Measurements from ENCODE around the gene DEFB112. TPM values are rescaled to one million over a fixed set of nuclear protein-coding genes. Genes with fewer than 3 reads are reported as not detected.

Gene DEFB112
- total RNA-seq (not detected), total RNA-seq (0 to 0.07 (median 0) reads per million in 29 experiments)
- not detected for total RNA-seq (2013)

DNA sequence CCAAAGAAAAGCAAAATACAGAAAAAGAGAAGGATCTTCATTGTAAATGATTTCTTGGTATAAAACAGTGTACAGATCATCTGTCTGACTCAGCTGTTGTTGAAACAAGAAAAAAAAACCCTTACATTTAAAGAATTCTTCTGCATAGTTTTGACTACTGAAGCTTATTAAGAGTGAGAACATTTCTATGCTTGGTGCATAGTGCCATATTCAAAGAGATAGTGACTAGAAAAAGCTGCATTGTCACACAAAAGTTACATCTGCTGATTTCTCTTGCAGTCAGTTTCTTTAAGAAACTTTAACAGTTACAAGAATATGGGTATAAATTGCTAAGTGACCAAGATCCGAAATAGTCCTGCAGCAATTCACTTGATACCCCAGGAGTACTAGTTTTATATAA, at the start of gene DEFB112:
DEFB112 (minus strand) TSS at position 101 of the 400 bp plus-strand sequence; CDS start at position 41, 60 bp downstream.
- no peak within 1 kb of the TSS for H3K27ac ChIP-seq (ENCODE audit: low read length)
- H3K36me3 Mint-ChIP-seq = no peaks in the 10 kb centered on the region
- no peaks in the 10 kb centered on the region for H3K27me3 ChIP-seq (replicated peaks in 1 of 2; ENCODE audit: control insufficient read depth in 2 of 2, extremely low read depth in 1 of 2, insufficient read depth in 2 of 2, low read length in 1 of 2)
- no peaks in the 10 kb centered on the region for H3K9me3 ChIP-seq
- H3K36me3 ChIP-seq (ENCODE audit: control insufficient read depth in 2 of 2, extremely low read depth in 1 of 2, insufficient read depth in 1 of 2, low read length in 1 of 2) = no peaks in the 10 kb centered on the region
- no peaks in the 10 kb centered on the region for H3K4me1 Mint-ChIP-seq
- ChIA-PET CTCF (no interaction called here), POLR2A (no interaction called here)
- no peaks in the 10 kb centered on the region for H3K4me1 ChIP-seq (ENCODE audit: control insufficient read depth in 1 of 2, extremely low read depth in 1 of 2, insufficient read depth in 2 of 2, low read length in 2 of 2)
- H3K4me3 Mint-ChIP-seq = no peak within 1 kb of the TSS
- ATAC-seq (replicated peaks in 1 of 4) = no peak
- no peak for DNase-seq
- no CpG with 5 or more reads among the region's 1 CpG for WGBS (ENCODE audit: insufficient coverage)
- H3K4me3 ChIP-seq (ENCODE audit: control insufficient read depth in 1 of 2, extremely low read depth in 1 of 2, low read length in 1 of 2) = no peak within 1 kb of the TSS
- H3K27ac Mint-ChIP-seq = no peak within 1 kb of the TSS
- no peaks in the 10 kb centered on the region for H3K27me3 Mint-ChIP-seq
- H3K9me3 Mint-ChIP-seq = peaks cover 0 to 5% (median 4%) of the 10 kb centered on the region in 3 donors

GRCh38 chr6:50098641-50098993, 48.9 kb upstream of the DEFB112 start:
- Mint-ChIP-seq H3K9me3 (peaks cover 0 to 10% (median 7%) of the 10 kb centered on the region in 3 donors), H3K27me3 (no peaks in the 10 kb centered on the region), H3K4me1 (no peaks in the 10 kb centered on the region), H3K4me3 (no peak overlapping the region), H3K36me3 (no peaks in the 10 kb centered on the region), H3K27ac (no peak overlapping the region)
- Histone ChIP-seq H3K27ac (ENCODE audit: low read length) (no peak overlapping the region), H3K27me3 (replicated peaks in 1 of 2; ENCODE audit: control insufficient read depth in 2 of 2, extremely low read depth in 1 of 2, insufficient read depth in 2 of 2, low read length in 1 of 2) (no peaks in the 10 kb centered on the region), H3K4me3 (ENCODE audit: control insufficient read depth in 1 of 2, extremely low read depth in 1 of 2, low read length in 1 of 2) (no peak overlapping the region), H3K36me3 (ENCODE audit: control insufficient read depth in 2 of 2, extremely low read depth in 1 of 2, insufficient read depth in 1 of 2, low read length in 1 of 2) (no peaks in the 10 kb centered on the region), H3K9me3 (no peaks in the 10 kb centered on the region), H3K4me1 (ENCODE audit: control insufficient read depth in 1 of 2, extremely low read depth in 1 of 2, insufficient read depth in 2 of 2, low read length in 2 of 2) (no peaks in the 10 kb centered on the region)
- no peak for DNase-seq
- ChIA-PET POLR2A (no interaction called here), CTCF (no interaction called here)
- no CpG with 5 or more reads among the region's 2 CpGs for WGBS (ENCODE audit: insufficient coverage)
- no peak for ATAC-seq (replicated peaks in 1 of 4)

GRCh38 chr6:50097966-50098640, 48.4 kb upstream of the DEFB112 start:
- Histone ChIP-seq H3K9me3 (no peaks in the 10 kb centered on the region), H3K36me3 (ENCODE audit: control insufficient read depth in 2 of 2, extremely low read depth in 1 of 2, insufficient read depth in 1 of 2, low read length in 1 of 2) (no peaks in the 10 kb centered on the region), H3K4me3 (ENCODE audit: control insufficient read depth in 1 of 2, extremely low read depth in 1 of 2, low read length in 1 of 2) (no peak overlapping the region), H3K4me1 (ENCODE audit: control insufficient read depth in 1 of 2, extremely low read depth in 1 of 2, insufficient read depth in 2 of 2, low read length in 2 of 2) (no peaks in the 10 kb centered on the region), H3K27ac (ENCODE audit: low read length) (no peak overlapping the region), H3K27me3 (replicated peaks in 1 of 2; ENCODE audit: control insufficient read depth in 2 of 2, extremely low read depth in 1 of 2, insufficient read depth in 2 of 2, low read length in 1 of 2) (no peaks in the 10 kb centered on the region)
- ChIA-PET POLR2A (no interaction called here), CTCF (no interaction called here)
- WGBS (ENCODE audit: insufficient coverage) = 94% methylated on average over 2 of the region's 7 CpGs
- DNase-seq (no peak), ATAC-seq (replicated peaks in 1 of 4) (no peak)
- Mint-ChIP-seq H3K36me3 (no peaks in the 10 kb centered on the region), H3K9me3 (peaks cover 0 to 10% (median 7%) of the 10 kb centered on the region in 3 donors), H3K4me3 (no peak overlapping the region), H3K27me3 (no peaks in the 10 kb centered on the region), H3K4me1 (no peaks in the 10 kb centered on the region), H3K27ac (no peak overlapping the region)

GRCh38 chr6:50096296-50096695, 46.6 kb upstream of the DEFB112 start:
- Histone ChIP-seq H3K36me3 (ENCODE audit: control insufficient read depth in 2 of 2, extremely low read depth in 1 of 2, insufficient read depth in 1 of 2, low read length in 1 of 2) (no peaks in the 10 kb centered on the region), H3K27ac (ENCODE audit: low read length) (no peak overlapping the region), H3K9me3 (no peaks in the 10 kb centered on the region), H3K4me1 (ENCODE audit: control insufficient read depth in 1 of 2, extremely low read depth in 1 of 2, insufficient read depth in 2 of 2, low read length in 2 of 2) (no peaks in the 10 kb centered on the region), H3K4me3 (ENCODE audit: control insufficient read depth in 1 of 2, extremely low read depth in 1 of 2, low read length in 1 of 2) (no peak overlapping the region), H3K27me3 (replicated peaks in 1 of 2; ENCODE audit: control insufficient read depth in 2 of 2, extremely low read depth in 1 of 2, insufficient read depth in 2 of 2, low read length in 1 of 2) (no peaks in the 10 kb centered on the region)
- peaks cover 0 to 4% (median 0%) of the 10 kb centered on the region in 3 donors for H3K9me3 Mint-ChIP-seq
- ChIA-PET POLR2A (interaction anchor here in 1 of 2 donors (0.7 kb wide), 1 partner anchor 13 kb away, joined by 5 read pairs; no protein-coding TSS in a partner anchor), CTCF (interaction anchor here in 1 of 2 donors (0.6 kb wide), 1 partner anchor 274 kb away, joined by 5 read pairs; no protein-coding TSS in a partner anchor)
- no peaks in the 10 kb centered on the region for H3K36me3 Mint-ChIP-seq
- ATAC-seq (replicated peaks in 1 of 4) = no peak
- no peak overlapping the region for H3K4me3 Mint-ChIP-seq
- no peaks in the 10 kb centered on the region for H3K27me3 Mint-ChIP-seq
- H3K27ac Mint-ChIP-seq = no peak overlapping the region
- DNase-seq = no peak
- H3K4me1 Mint-ChIP-seq = no peaks in the 10 kb centered on the region

GRCh38 chr6:50093938-50094272, 44.2 kb upstream of the DEFB112 start:
- DNase-seq (no peak), ATAC-seq (replicated peaks in 1 of 4) (no peak)
- no peaks in the 10 kb centered on the region for H3K27me3 Mint-ChIP-seq
- Histone ChIP-seq H3K27ac (ENCODE audit: low read length) (no peak overlapping the region), H3K36me3 (ENCODE audit: control insufficient read depth in 2 of 2, extremely low read depth in 1 of 2, insufficient read depth in 1 of 2, low read length in 1 of 2) (no peaks in the 10 kb centered on the region), H3K27me3 (replicated peaks in 1 of 2; ENCODE audit: control insufficient read depth in 2 of 2, extremely low read depth in 1 of 2, insufficient read depth in 2 of 2, low read length in 1 of 2) (no peaks in the 10 kb centered on the region), H3K9me3 (no peaks in the 10 kb centered on the region), H3K4me1 (ENCODE audit: control insufficient read depth in 1 of 2, extremely low read depth in 1 of 2, insufficient read depth in 2 of 2, low read length in 2 of 2) (no peaks in the 10 kb centered on the region), H3K4me3 (ENCODE audit: control insufficient read depth in 1 of 2, extremely low read depth in 1 of 2, low read length in 1 of 2) (no peak overlapping the region)
- no peak overlapping the region for H3K4me3 Mint-ChIP-seq
- ChIA-PET CTCF (no interaction called here), POLR2A (no interaction called here)
- H3K9me3 Mint-ChIP-seq = peaks cover 4 to 6% (median 6%) of the 10 kb centered on the region in 3 donors
- H3K27ac Mint-ChIP-seq = no peak overlapping the region
- no peaks in the 10 kb centered on the region for H3K36me3 Mint-ChIP-seq
- H3K4me1 Mint-ChIP-seq = no peaks in the 10 kb centered on the region
- no CpG with 5 or more reads among the region's 1 CpG for WGBS (ENCODE audit: insufficient coverage)

DNA sequence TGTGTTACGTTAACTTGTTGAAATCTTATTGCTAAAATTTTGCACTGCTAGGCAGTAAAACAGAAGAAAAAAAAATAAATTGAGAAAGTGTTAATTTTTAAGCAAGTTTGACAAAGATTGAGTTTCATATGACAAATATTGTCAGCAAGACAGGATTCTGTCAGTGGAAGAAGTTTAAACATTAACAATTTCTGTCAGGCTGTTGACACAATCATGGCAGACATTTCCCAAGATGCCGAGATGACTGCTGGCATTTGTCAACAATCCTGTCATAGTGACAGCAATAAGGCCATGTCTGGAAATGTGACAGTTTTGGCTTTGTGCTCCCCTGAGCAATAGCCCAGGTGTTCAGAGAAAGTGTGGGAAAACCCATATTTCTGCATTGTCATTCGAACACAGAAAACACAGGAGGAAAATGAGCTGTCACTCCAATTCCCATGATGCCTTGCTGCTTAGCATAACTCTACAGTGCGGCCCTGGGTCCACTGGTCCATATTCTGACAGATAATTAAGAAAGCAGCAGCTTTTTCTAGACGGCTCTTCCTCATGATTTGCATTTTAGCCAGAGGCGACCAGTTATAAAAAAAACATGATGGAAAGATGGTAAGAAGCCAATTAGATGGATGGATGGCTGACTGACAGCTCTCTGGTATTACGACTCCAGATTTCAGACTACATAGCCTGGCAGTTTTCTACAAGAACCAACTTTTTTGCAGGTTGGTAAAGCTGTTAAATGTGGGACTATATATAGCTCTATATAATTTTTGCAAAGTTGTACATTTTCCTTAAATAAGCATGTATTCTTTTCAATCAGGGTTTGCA, 43.6 kb upstream of the DEFB112 start:
- H3K9me3 Mint-ChIP-seq = peaks cover 4 to 6% (median 6%) of the 10 kb centered on the region in 3 donors
- Histone ChIP-seq H3K9me3 (no peaks in the 10 kb centered on the region), H3K4me3 (ENCODE audit: control insufficient read depth in 1 of 2, extremely low read depth in 1 of 2, low read length in 1 of 2) (no peak overlapping the region), H3K4me1 (ENCODE audit: control insufficient read depth in 1 of 2, extremely low read depth in 1 of 2, insufficient read depth in 2 of 2, low read length in 2 of 2) (no peaks in the 10 kb centered on the region), H3K36me3 (ENCODE audit: control insufficient read depth in 2 of 2, extremely low read depth in 1 of 2, insufficient read depth in 1 of 2, low read length in 1 of 2) (no peaks in the 10 kb centered on the region), H3K27ac (ENCODE audit: low read length) (no peak overlapping the region), H3K27me3 (replicated peaks in 1 of 2; ENCODE audit: control insufficient read depth in 2 of 2, extremely low read depth in 1 of 2, insufficient read depth in 2 of 2, low read length in 1 of 2) (no peaks in the 10 kb centered on the region)
- no peaks in the 10 kb centered on the region for H3K27me3 Mint-ChIP-seq
- ChIA-PET CTCF (no interaction called here), POLR2A (no interaction called here)
- no peak for ATAC-seq (replicated peaks in 1 of 4)
- no peaks in the 10 kb centered on the region for H3K4me1 Mint-ChIP-seq
- no peak for DNase-seq
- H3K36me3 Mint-ChIP-seq = no peaks in the 10 kb centered on the region
- 76% methylated on average over 3 of the region's 7 CpGs for WGBS (ENCODE audit: insufficient coverage)
- no peak overlapping the region for H3K4me3 Mint-ChIP-seq
- no peak overlapping the region for H3K27ac Mint-ChIP-seq
